Endodermal cell (in vitro differentiated cells): ENCODE data around the gene RSPH4A. TPM values are rescaled to one million over a fixed set of nuclear protein-coding genes. Genes with fewer than 3 reads are reported as not detected.
A peak's percentile ranks its signal among the peaks of the same experiment; 100 is the strongest.

Source experiments
- DNase-seq: peaks from one replicate; pipeline ENCODE4 v3.0.0-alpha.2; 2017
- H3K27ac ChIP-seq: 2 replicates; pipeline ENCODE4 v1.5.1; 2013; ENCODE audit warnings: mild to moderate bottlenecking, low read depth, low read length, moderate library complexity
- H3K27me3 ChIP-seq: 2 replicates; pipeline ENCODE4 v1.6.1; 2013; ENCODE audit warnings: mild to moderate bottlenecking, low read length, moderate library complexity; ENCODE audit not compliant: insufficient read depth, control insufficient read depth, poor library complexity, severe bottlenecking
- H3K36me3 ChIP-seq: 2 replicates; pipeline ENCODE4 v1.7.0; 2013; ENCODE audit warnings: mild to moderate bottlenecking, low read length, moderate library complexity; ENCODE audit not compliant: control insufficient read depth, insufficient read depth
- H3K4me1 ChIP-seq: one replicate; pipeline ENCODE4 v1.7.0; 2013; ENCODE audit warnings: low read length; ENCODE audit not compliant: control insufficient read depth, insufficient read depth
- H3K4me3 ChIP-seq: 2 replicates; pipeline ENCODE4 v1.5.1; 2013; ENCODE audit warnings: mild to moderate bottlenecking, low read length, moderate library complexity
- H3K9ac ChIP-seq: 2 replicates; pipeline ENCODE4 v1.6.1; 2013; ENCODE audit warnings: mild to moderate bottlenecking, low read length, moderate library complexity; ENCODE audit not compliant: poor library complexity, severe bottlenecking; ENCODE audit errors: extremely low read depth
- H3K9me3 ChIP-seq: 2 replicates; pipeline ENCODE4 v1.6.1; 2013; ENCODE audit warnings: mild to moderate bottlenecking, low read length, moderate library complexity; ENCODE audit not compliant: control insufficient read depth
- H3K27ac Mint-ChIP-seq: 2 replicates; pipeline ENCODE4 v1.8.0; 2020; ENCODE audit warnings: mixed read lengths
- H3K27me3 Mint-ChIP-seq: 2 replicates; pipeline ENCODE4 v1.8.0; 2021; ENCODE audit warnings: mild to moderate bottlenecking, mixed read lengths; ENCODE audit not compliant: insufficient read depth
- H3K36me3 Mint-ChIP-seq: 2 replicates; pipeline ENCODE4 v1.8.0; 2020; ENCODE audit warnings: low read depth, mixed read lengths
- H3K4me1 Mint-ChIP-seq: 2 replicates; pipeline ENCODE4 v1.8.0; 2020; ENCODE audit warnings: mixed read lengths
- H3K4me3 Mint-ChIP-seq: 2 replicates; pipeline ENCODE4 v1.8.0; 2020; ENCODE audit warnings: mild to moderate bottlenecking, moderate library complexity, mixed read lengths
- H3K9me3 Mint-ChIP-seq: 2 replicates; pipeline ENCODE4 v1.8.0; 2020; ENCODE audit warnings: mild to moderate bottlenecking, mixed read lengths
- WGBS, 2 experiments: methylation state at CpG; one replicate each; pipeline versions ENCODE4 v1.1.5 to v1.1.7; 2013; ENCODE audit warnings: missing lambda C conversion rate in 2 of 2, mixed read lengths in 1 of 2; ENCODE audit not compliant: insufficient coverage in 1 of 2, insufficient read length in 1 of 2; 5-methylcytosine and 5-hydroxymethylcytosine counted together
- total RNA-seq, 2 donors: library from RNA; stranded (reverse); fragmentation: NEBNext Ultra II Directional in 1 of 2; extraction: Animal tissue kit (Norgen Biotek cat#: 25700) in 1 of 2; gene quantifications; 2 replicates in 1 of 2; 3 replicates in 1 of 2; pipeline ENCODE4 v1.2.1, GENCODE V29; 2021
- TF ChIP-seq, protein P1 (sequence below): fragments of 200-600 bp; sonication (generic); conservative IDR thresholded peaks from 2 replicates; pipeline ENCODE4 v1.5.0; 2021; ENCODE audit warnings: antibody characterized with exemption, mild to moderate bottlenecking

Gene RSPH4A
- total RNA-seq, 2 donors from 2014 or later, result 0.92 to 1.2 TPM

DNA sequence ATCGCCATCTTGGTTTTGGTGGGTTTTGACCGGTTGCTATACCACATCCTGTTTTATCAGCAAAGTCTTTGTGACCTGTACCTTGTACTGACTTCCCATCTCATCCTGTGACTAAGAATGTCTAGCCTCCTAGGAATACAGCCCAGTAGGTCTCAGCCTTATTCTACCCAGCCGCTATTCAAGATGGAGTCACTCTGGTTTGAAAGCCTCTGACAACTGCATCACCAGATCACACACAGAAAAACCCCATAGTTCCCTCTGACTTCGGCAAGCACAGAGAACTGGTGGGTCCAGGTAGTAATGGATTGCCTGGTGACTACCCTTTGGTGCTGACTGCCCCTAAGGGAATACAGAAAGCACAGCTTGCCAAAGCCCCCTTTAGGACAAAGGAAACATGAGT, 10.3 kb upstream of the RSPH4A start:
- Histone ChIP-seq H3K4me3 (no peak overlapping the region), H3K4me1 (no peaks in the 10 kb centered on the region), H3K36me3 (no peaks in the 10 kb centered on the region), H3K27ac (no peak overlapping the region), H3K9ac (no peak overlapping the region), H3K9me3 (no peaks in the 10 kb centered on the region), H3K27me3 (no peaks in the 10 kb centered on the region)
- TF ChIP-seq, protein P1, sequence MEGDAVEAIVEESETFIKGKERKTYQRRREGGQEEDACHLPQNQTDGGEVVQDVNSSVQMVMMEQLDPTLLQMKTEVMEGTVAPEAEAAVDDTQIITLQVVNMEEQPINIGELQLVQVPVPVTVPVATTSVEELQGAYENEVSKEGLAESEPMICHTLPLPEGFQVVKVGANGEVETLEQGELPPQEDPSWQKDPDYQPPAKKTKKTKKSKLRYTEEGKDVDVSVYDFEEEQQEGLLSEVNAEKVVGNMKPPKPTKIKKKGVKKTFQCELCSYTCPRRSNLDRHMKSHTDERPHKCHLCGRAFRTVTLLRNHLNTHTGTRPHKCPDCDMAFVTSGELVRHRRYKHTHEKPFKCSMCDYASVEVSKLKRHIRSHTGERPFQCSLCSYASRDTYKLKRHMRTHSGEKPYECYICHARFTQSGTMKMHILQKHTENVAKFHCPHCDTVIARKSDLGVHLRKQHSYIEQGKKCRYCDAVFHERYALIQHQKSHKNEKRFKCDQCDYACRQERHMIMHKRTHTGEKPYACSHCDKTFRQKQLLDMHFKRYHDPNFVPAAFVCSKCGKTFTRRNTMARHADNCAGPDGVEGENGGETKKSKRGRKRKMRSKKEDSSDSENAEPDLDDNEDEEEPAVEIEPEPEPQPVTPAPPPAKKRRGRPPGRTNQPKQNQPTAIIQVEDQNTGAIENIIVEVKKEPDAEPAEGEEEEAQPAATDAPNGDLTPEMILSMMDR, result no peak
- no peak overlapping the region for H3K27ac Mint-ChIP-seq
- H3K4me1 Mint-ChIP-seq, result peaks cover under 1% of the 10 kb centered on the region
- H3K27me3 Mint-ChIP-seq, result no peaks in the 10 kb centered on the region
- no peaks in the 10 kb centered on the region for H3K36me3 Mint-ChIP-seq
- 80 to 92% methylated on average over 1 to 4 of the region's 4 CpGs for WGBS, 2 experiments
- no peak for DNase-seq
- H3K9me3 Mint-ChIP-seq, result peaks cover 4% of the 10 kb centered on the region
- H3K4me3 Mint-ChIP-seq, result no peak overlapping the region

DNA sequence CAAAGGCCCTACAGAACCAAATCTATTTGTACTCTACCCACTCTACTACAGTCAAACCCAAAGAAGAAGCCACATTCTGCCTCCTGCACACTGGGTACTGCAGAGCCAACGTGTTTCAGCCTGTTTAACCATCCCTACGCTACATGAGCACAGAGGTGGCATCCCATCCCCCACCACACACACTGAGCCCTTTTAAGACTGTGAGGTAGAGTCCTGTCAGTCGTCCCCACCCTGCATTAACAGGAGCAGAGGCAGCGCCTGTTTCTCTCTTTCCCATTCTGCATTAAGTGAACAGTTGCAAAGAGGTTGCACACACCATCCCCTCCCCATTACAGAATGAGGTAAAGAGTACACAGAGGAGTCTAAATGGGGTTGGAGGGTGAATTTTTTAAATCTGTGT, 5.2 kb upstream of the RSPH4A start:
- TF ChIP-seq, protein P1, result no peak
- Mint-ChIP-seq H3K27ac (no peak overlapping the region), H3K4me1 (peaks cover 3% of the 10 kb centered on the region), H3K9me3 (no peaks in the 10 kb centered on the region), H3K4me3 (no peak overlapping the region), H3K36me3 (no peaks in the 10 kb centered on the region), H3K27me3 (no peaks in the 10 kb centered on the region)
- H3K4me1 ChIP-seq, result no peaks in the 10 kb centered on the region
- no peak overlapping the region for H3K4me3 ChIP-seq
- H3K9me3 ChIP-seq, result no peaks in the 10 kb centered on the region
- H3K9ac ChIP-seq, result no peak overlapping the region
- no peaks in the 10 kb centered on the region for H3K27me3 ChIP-seq
- no peak overlapping the region for H3K27ac ChIP-seq
- H3K36me3 ChIP-seq, result no peaks in the 10 kb centered on the region
- no peak for DNase-seq
- WGBS, 2 experiments, result 49 to 80% methylated on average over 1 to 4 of the region's 4 CpGs

- DNase-seq, result no peak
These were observed 416 bp downstream of the RSPH4A start for GRCh38 chr6:116616737-116617053.

More at GRCh38 chr6:116616737-116617053, 416 bp downstream of the RSPH4A start:
- no peaks in the 10 kb centered on the region for H3K36me3 ChIP-seq
- H3K4me3 Mint-ChIP-seq, result peak overlapping the region; percentile 76
- no peak overlapping the region for H3K27ac ChIP-seq
- TF ChIP-seq, protein P1, result no peak
- H3K27me3 ChIP-seq, result peaks cover 23% of the 10 kb centered on the region
- H3K4me1 ChIP-seq, result no peaks in the 10 kb centered on the region
- peaks cover 7% of the 10 kb centered on the region for H3K4me1 Mint-ChIP-seq
- no peaks in the 10 kb centered on the region for H3K36me3 Mint-ChIP-seq
- no peaks in the 10 kb centered on the region for H3K9me3 ChIP-seq
- H3K9me3 Mint-ChIP-seq, result no peaks in the 10 kb centered on the region
- peaks cover 28% of the 10 kb centered on the region for H3K27me3 Mint-ChIP-seq
- WGBS, 2 experiments, result 2 to 8% methylated on average over 5 to 16 of the region's 16 CpGs
- H3K27ac Mint-ChIP-seq, result peak overlapping the region; percentile 42
- H3K4me3 ChIP-seq, result peak overlapping the region; percentile 92
- H3K9ac ChIP-seq, result peak overlapping the region; percentile 70
